ENCODE data around the gene RAD51B. TPM values are rescaled to one million over a fixed set of nuclear protein-coding genes. Genes with fewer than 3 reads are reported as not detected.

RAD51B gene
- total and polyA plus RNA-seq, 9 of the 15 experiments (the other 6 are each of a cell fraction or from before 2014, with no cell fraction given): 8.5 to 17.3 (median 11.3) TPM

GRCh38 chr14:68413509-68413908, 593.9 kb downstream of the RAD51B start (continued):
- TF ChIP-seq, protein P1, sequence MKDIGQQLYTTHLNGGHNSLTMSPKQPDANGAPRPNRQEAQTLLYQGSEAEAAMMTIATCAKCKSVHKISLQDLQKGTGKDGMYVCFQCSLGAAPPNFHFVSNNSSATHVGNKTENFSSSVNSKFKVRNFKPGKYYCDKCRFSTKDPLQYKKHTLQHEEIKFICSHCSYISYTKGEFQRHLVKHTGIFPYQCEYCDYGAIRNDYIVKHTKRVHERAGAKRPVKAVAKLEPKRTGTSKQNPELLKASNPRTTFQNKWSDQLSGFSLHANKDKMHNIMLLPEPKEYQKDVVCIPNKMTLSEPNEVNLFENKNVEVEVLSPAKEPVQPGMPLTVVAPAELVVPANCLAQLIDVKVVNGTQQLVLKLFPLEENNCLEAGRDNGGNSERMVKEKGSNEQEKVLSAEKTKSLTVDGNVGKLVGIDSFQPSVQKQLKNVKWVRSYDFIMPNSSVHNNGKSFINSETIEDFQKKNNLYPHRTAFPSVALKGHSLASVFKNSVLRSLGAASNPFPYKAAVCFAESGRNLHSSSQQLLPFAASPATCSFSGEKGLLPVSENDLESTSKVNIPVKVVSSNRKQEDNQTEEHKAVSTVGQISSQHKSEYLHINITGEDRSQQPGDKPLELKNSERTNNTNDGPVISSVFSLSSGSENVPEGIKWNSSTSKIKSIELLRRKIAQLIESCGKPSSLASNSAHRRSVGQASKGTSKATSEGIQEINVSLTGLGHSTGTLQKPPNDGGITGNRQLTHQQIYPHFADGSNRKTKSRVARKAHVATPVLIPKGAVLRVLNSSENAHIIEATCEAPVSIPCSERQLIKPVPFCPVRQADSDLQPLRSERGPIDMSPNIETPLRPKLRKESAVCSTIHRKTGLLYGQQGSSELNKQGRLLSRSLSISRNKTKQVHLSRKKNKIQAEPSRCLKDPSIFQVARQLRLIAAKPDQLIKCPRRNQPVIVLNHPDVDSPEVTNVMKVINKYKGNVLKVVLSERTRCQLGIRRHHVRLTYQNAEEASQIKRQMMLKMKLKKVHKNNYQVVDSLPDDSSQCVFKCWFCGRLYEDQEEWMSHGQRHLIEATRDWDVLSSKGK (CRISPR knock-in tag; IDR thresholded peaks at IDR 0.05): no peak

- TF ChIP-seq NEUROD1 (IDR thresholded peaks at IDR 0.05; ENCODE audit: borderline replicate concordance, low read depth, low read length, partially characterized antibody) (no peak), PHF8 (IDR thresholded peaks at IDR 0.05; ENCODE audit: borderline replicate concordance, low read length) (no peak), CBFA2T2 (conservative IDR thresholded peaks at IDR 0.05) (no peak), ZBTB34 (CRISPR knock-in tag; IDR thresholded peaks at IDR 0.05) (no peak), BACH1 (tag; IDR thresholded peaks at IDR 0.05) (no peak), ZNF12 (CRISPR knock-in tag; IDR thresholded peaks at IDR 0.05) (no peak), CBX5 (IDR thresholded peaks at IDR 0.05; ENCODE audit: borderline replicate concordance, low read depth) (no peak), MCM2 (IDR thresholded peaks at IDR 0.05; ENCODE audit: low read depth) (no peak), NR1H2 (CRISPR knock-in tag; IDR thresholded peaks at IDR 0.05) (no peak), BDP1 (IDR thresholded peaks at IDR 0.05; ENCODE audit: insufficient read depth, insufficient read length) (no peak), POLR2H (tag; IDR thresholded peaks at IDR 0.05; ENCODE audit: low read depth) (no peak), ZSCAN29 (IDR thresholded peaks at IDR 0.05) (no peak), BRD9 (IDR thresholded peaks at IDR 0.05; ENCODE audit: low read depth, partially characterized antibody) (no peak), ZNF347 (CRISPR knock-in tag; IDR thresholded peaks at IDR 0.05; ENCODE audit: low read depth) (no peak)
- TF ChIP-seq, protein P2, sequence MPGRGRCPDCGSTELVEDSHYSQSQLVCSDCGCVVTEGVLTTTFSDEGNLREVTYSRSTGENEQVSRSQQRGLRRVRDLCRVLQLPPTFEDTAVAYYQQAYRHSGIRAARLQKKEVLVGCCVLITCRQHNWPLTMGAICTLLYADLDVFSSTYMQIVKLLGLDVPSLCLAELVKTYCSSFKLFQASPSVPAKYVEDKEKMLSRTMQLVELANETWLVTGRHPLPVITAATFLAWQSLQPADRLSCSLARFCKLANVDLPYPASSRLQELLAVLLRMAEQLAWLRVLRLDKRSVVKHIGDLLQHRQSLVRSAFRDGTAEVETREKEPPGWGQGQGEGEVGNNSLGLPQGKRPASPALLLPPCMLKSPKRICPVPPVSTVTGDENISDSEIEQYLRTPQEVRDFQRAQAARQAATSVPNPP (IDR thresholded peaks at IDR 0.05; ENCODE audit: borderline replicate concordance, insufficient read depth, insufficient read length): no peak
- TF ChIP-seq, protein P3, sequence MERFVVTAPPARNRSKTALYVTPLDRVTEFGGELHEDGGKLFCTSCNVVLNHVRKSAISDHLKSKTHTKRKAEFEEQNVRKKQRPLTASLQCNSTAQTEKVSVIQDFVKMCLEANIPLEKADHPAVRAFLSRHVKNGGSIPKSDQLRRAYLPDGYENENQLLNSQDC (CRISPR knock-in tag; IDR thresholded peaks at IDR 0.05): no peak
- H3K27me3 ChIP-seq (ENCODE audit: control insufficient read depth in 2 of 2, insufficient read depth in 2 of 2, low read length in 2 of 2): no peaks in the 10 kb centered on the region
- no peak overlapping the region for H3K4me2 ChIP-seq (ENCODE audit: insufficient read depth, low read length)
- no peak overlapping the region for H3K4me3 ChIP-seq
- no peak overlapping the region for H3K27ac ChIP-seq (ENCODE audit: extremely low read depth, low read depth, low read length)
- FAIRE-seq: no peak
- CTCF ChIA-PET (ENCODE audit: low intra/inter-chr PET ratio): no interaction called here
- intact Hi-C loops (cut with micrococcal nuclease) (no loop called here), in situ Hi-C loops (cut with MboI) (no loop called here)
- H2AFZ ChIP-seq (ENCODE audit: low read depth, low read length): no peak overlapping the region
- no peak overlapping the region for H3K9ac ChIP-seq (ENCODE audit: insufficient read depth in 1 of 2, low read depth in 2 of 2, low read length in 2 of 2)
- H3K36me3 ChIP-seq (ENCODE audit: control insufficient read depth, insufficient read depth, low read length): no peaks in the 10 kb centered on the region
- no peaks in the 10 kb centered on the region for H3K79me2 ChIP-seq (ENCODE audit: control insufficient read depth, insufficient read depth, low read length)
- no TSS peak for BruUV-seq (replicated peaks)
- no peak for ATAC-seq
- DNase-seq (ENCODE audit: extremely low read depth in 1 of 4, low spot score in 3 of 4): no peak
- POLR2A ChIA-PET: interaction anchor here (0.8 kb wide), 1 partner anchor 9 kb away, joined by 3 read pairs; no protein-coding TSS in a partner anchor
- H3K4me1 ChIP-seq (replicated peaks in 1 of 2; ENCODE audit: control insufficient read depth in 2 of 2, insufficient read depth in 2 of 2, low read length in 2 of 2): peaks cover 0 to 3% of the 10 kb centered on the region in 2 experiments; a peak in 3 of 5 replicates
- no peaks in the 10 kb centered on the region for H4K20me1 ChIP-seq (replicated peaks; ENCODE audit: control insufficient read depth, insufficient read depth, low read length)
- H3K9me3 ChIP-seq (replicated peaks; ENCODE audit: control insufficient read depth, insufficient read depth, low read depth, low read length): no peaks in the 10 kb centered on the region
- no peaks in the 10 kb centered on the region for H3K9me1 ChIP-seq (ENCODE audit: control insufficient read depth, insufficient read depth, low read length)
- WGBS (ENCODE audit: insufficient coverage, low coverage, missing lambda C conversion rate): 61% methylated on average over 2 of the region's 2 CpGs
These were observed 594.5 kb downstream of the RAD51B start for GRCh38 chr14:68414121-68414520.

All from K562 (cell line).